HepG2 (cell line): ENCODE data around the gene ZNF653. TPM values are rescaled to one million over a fixed set of nuclear protein-coding genes. Genes with fewer than 3 reads are reported as not detected.

Experiments used
- BRF2 ChIP-seq: sonication (generic); formaldehyde crosslinking; IDR thresholded peaks from 2 replicates; pipeline ENCODE4 v1.8.1; 2022; ENCODE audit warnings: mild to moderate bottlenecking, missing genetic modification reagents
- KLF13 ChIP-seq: sonication (generic); formaldehyde crosslinking; IDR thresholded peaks from 2 replicates; pipeline ENCODE4 v1.4.0; 2020; ENCODE audit warnings: mild to moderate bottlenecking, missing genetic modification reagents
- THYN1 ChIP-seq: sonication (generic); formaldehyde crosslinking; IDR thresholded peaks from 2 replicates; pipeline ENCODE4 v1.8.1; 2023; ENCODE audit warnings: low read depth, mild to moderate bottlenecking, moderate library complexity, missing genetic modification reagents, borderline replicate concordance
- ZNF235 ChIP-seq: sonication (generic); formaldehyde crosslinking; IDR thresholded peaks from 2 replicates; pipeline ENCODE4 v1.8.1; 2023; ENCODE audit warnings: mild to moderate bottlenecking, missing genetic modification reagents, borderline replicate concordance
- polyA plus RNA-seq, 8 experiments: library from polyadenylated mRNA; depleted of rRNA in 3 of 8; stranded (reverse) in 7 of 8; unstranded in 1 of 8; fragments of >200 nt; fragmentation: Illumina TruSeq in 4 of 8; extraction: Trizol in 4 of 8; gene quantifications; 2 replicates each; pipeline versions ENCODE4 v1.2.1 to v1.2.3, GENCODE V29; 2011 to 2016; ENCODE audit warnings: low read depth in 4 of 8, missing spikeins in 1 of 8, mixed read lengths in 1 of 8; ENCODE audit not compliant: insufficient read depth in 1 of 8
- total RNA-seq, 5 experiments: library from RNA; depleted of rRNA; stranded (reverse); fragments of >200 nt; fragmentation: Illumina TruSeq; extraction: Trizol; gene quantifications; 2 replicates each; pipeline ENCODE4 v1.2.3, GENCODE V29; 2016; ENCODE audit warnings: low read depth in 1 of 5
- TF ChIP-seq, protein P1 (sequence below): sonication (generic); formaldehyde crosslinking; IDR thresholded peaks from 2 replicates; pipeline ENCODE4 v1.5.0; 2020; ENCODE audit warnings: missing genetic modification reagents, mild to moderate bottlenecking, borderline replicate concordance
- TF ChIP-seq, protein P2 (sequence below): sonication (generic); formaldehyde crosslinking; IDR thresholded peaks from 2 replicates; pipeline ENCODE4 v1.4.0; 2020; ENCODE audit warnings: missing genetic modification reagents
- TF ChIP-seq, protein P3 (sequence below): sonication (generic); formaldehyde crosslinking; IDR thresholded peaks from 2 replicates; pipeline ENCODE4 v1.5.0; 2020; ENCODE audit warnings: missing genetic modification reagents

ZNF653 gene
- total and polyA plus RNA-seq, 2 of the 13 experiments (the other 11 are each of a cell fraction or from before 2014, with no cell fraction given): 4.7 to 7.1 TPM

GRCh38 chr19:11485245-11485837 lies 20.3 kb downstream of the ZNF653 start (continued):
- TF ChIP-seq, protein P1, sequence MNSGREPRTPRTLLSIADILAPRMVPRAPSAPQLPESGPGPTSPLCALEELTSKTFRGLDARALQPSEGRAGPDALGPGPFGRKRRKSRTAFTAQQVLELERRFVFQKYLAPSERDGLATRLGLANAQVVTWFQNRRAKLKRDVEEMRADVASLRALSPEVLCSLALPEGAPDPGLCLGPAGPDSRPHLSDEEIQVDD: no peak
- TF ChIP-seq, protein P2, sequence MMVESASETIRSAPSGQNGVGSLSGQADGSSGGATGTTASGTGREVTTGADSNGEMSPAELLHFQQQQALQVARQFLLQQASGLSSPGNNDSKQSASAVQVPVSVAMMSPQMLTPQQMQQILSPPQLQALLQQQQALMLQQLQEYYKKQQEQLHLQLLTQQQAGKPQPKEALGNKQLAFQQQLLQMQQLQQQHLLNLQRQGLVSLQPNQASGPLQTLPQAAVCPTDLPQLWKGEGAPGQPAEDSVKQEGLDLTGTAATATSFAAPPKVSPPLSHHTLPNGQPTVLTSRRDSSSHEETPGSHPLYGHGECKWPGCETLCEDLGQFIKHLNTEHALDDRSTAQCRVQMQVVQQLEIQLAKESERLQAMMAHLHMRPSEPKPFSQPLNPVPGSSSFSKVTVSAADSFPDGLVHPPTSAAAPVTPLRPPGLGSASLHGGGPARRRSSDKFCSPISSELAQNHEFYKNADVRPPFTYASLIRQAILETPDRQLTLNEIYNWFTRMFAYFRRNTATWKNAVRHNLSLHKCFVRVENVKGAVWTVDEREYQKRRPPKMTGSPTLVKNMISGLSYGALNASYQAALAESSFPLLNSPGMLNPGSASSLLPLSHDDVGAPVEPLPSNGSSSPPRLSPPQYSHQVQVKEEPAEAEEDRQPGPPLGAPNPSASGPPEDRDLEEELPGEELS (CRISPR knock-in tag): no peak
- TF ChIP-seq, protein P3, sequence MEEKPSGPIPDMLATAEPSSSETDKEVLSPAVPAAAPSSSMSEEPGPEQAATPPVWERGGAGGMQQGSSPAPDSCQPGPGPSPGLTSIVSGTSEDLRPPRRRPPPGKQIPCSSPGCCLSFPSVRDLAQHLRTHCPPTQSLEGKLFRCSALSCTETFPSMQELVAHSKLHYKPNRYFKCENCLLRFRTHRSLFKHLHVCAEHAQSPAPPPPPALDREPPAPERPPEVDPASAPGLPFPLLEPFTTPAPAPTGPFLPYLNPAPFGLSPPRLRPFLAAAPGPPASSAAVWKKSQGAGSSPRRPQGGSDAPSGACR (CRISPR knock-in tag): no peak
- TF ChIP-seq KLF13 (CRISPR knock-in tag): no peak
- no peak for TF ChIP-seq BRF2 (CRISPR knock-in tag)
- TF ChIP-seq ZNF235: no peak
- TF ChIP-seq THYN1 (CRISPR knock-in tag): no peak
